Adipocyte (in vitro differentiated cells): ENCODE data around the gene ELOVL6.
A peak's percentile ranks its signal among the peaks of the same experiment; 100 is the strongest.
"Not testable (repeated sequence)": the region's sequence is repeated elsewhere in the genome, so short reads cannot be mapped to it uniquely, and the experiment has no call there.

ENCODE experiments used
- DNase-seq: peaks from one replicate; pipeline ENCODE4 v3.0.0-alpha.2; 2015; ENCODE audit warnings: low read depth
- H3K27me3 ChIP-seq: replicated peaks from 2 replicates; pipeline ENCODE4 v1.7.0; 2013; ENCODE audit warnings: mild to moderate bottlenecking, low read length, moderate library complexity; ENCODE audit not compliant: control insufficient read depth, insufficient read depth
- H3K36me3 ChIP-seq: 2 replicates; pipeline ENCODE4 v1.7.0; 2013; ENCODE audit warnings: low read length, mild to moderate bottlenecking, moderate library complexity; ENCODE audit not compliant: control insufficient read depth, insufficient read depth, severe bottlenecking
- H3K4me1 ChIP-seq: 2 replicates; pipeline ENCODE4 v1.7.0; 2013; ENCODE audit warnings: mild to moderate bottlenecking, low read length, moderate library complexity; ENCODE audit not compliant: control insufficient read depth, insufficient read depth
- H3K4me3 ChIP-seq: 2 replicates; pipeline ENCODE4 v1.7.0; 2013; ENCODE audit warnings: mild to moderate bottlenecking, low read length, moderate library complexity
- H3K9ac ChIP-seq: 2 replicates; pipeline ENCODE4 v1.7.0; 2013; ENCODE audit warnings: mild to moderate bottlenecking, low read length, moderate library complexity
- H3K9me3 ChIP-seq: 2 replicates; pipeline ENCODE4 v1.7.0; 2013; ENCODE audit warnings: mild to moderate bottlenecking, low read length, moderate library complexity; ENCODE audit not compliant: control insufficient read depth

Gene ELOVL6

GRCh38 chr4:110196871-110197528 lies 1.4 kb downstream of the ELOVL6 start:
- H3K4me3 ChIP-seq = peak overlapping the region; percentile 91
- peak overlapping the region; percentile 99 for H3K9ac ChIP-seq
- peak; percentile 78 for DNase-seq
- H3K27me3 ChIP-seq = no peaks in the 10 kb centered on the region
- H3K4me1 ChIP-seq = peaks cover 28% of the 10 kb centered on the region
- no peaks in the 10 kb centered on the region for H3K36me3 ChIP-seq
- no peaks in the 10 kb centered on the region for H3K9me3 ChIP-seq

DNA sequence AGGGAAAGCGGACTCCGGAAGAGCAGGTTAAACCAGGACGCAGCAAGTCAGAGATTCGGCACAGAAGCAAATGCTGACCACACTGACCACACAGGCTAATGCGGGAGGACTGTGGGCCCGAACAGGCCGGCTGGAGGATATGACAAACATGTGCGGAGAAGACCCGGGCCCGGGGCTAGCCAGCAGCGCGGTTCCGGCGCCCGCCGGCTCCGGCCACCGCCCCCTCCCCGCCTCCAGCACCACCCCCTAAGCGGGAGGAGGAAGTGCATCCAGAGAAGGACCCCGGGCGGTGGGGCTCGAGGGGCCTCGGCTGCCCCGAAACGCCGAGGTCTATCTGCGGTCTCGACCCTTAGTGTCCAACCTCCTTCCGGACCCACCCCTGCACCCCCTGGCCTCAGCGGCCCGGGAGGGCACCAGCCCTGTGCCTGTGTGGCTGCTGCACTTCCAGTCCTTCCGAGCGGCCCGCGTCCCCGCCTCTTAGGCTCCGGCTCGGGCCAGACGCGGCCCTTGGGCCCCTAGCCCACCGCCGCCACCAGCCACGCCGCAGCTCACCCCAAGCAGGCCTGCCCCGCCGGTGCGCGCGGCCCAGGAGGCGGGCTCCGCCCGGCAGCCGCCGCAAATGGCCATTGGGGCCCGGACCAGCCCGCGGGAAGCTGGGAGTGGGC lies 2.1 kb downstream of the ELOVL6 start:
- no peaks in the 10 kb centered on the region for H3K9me3 ChIP-seq
- H3K9ac ChIP-seq = peak overlapping the region; percentile 99
- peaks cover 4% of the 10 kb centered on the region for H3K36me3 ChIP-seq
- peak; percentile 54 for DNase-seq
- peaks cover 28% of the 10 kb centered on the region for H3K4me1 ChIP-seq
- H3K4me3 ChIP-seq = peak overlapping the region; percentile 91
- no peaks in the 10 kb centered on the region for H3K27me3 ChIP-seq

DNA sequence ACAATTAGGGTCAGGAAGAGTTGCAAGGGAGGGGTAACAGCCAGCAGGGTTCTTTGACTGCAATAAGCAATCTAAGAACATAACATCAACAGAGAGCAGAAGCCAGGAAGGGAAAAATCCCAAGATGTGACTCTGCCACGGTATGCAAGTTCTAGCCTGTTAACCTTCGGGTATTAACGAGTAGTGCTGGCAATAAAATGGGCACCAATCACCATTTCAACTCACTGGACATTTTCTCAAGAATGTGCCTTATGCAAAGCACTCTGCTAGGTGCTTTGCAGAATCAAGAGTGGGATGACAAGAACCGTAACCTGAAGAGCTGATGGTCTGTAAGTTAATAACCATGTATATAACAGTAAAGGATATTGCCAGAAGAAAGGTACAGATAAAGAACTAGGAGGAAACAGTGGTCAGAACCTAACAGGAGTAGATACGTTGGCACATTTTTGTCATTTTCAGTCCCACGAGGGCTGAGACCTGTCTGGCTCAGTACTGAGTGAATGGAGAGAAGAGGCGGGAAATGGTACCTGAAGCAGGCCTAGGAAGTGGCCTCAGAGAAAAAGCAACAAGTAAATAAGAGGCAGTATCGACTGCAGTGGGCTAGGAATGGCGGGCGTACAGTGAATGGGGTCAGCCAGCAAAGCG lies 2.7 kb downstream of the ELOVL6 start:
- peak; percentile 15 for DNase-seq
- peak overlapping the region; percentile 91 for H3K4me3 ChIP-seq
- no peaks in the 10 kb centered on the region for H3K9me3 ChIP-seq
- peak overlapping the region; percentile 99 for H3K9ac ChIP-seq
- H3K27me3 ChIP-seq = no peaks in the 10 kb centered on the region
- H3K4me1 ChIP-seq = peaks cover 28% of the 10 kb centered on the region
- peaks cover 8% of the 10 kb centered on the region for H3K36me3 ChIP-seq

GRCh38 chr4:110193822-110194761 lies 4.3 kb downstream of the ELOVL6 start:
- Histone ChIP-seq H3K9ac (peak overlapping the region; percentile 37), H3K9me3 (no peaks in the 10 kb centered on the region), H3K4me3 (peak overlapping the region; percentile 55), H3K27me3 (no peaks in the 10 kb centered on the region), H3K36me3 (peaks cover 9% of the 10 kb centered on the region), H3K4me1 (peaks cover 31% of the 10 kb centered on the region)
- peak; percentile 90 for DNase-seq

DNA sequence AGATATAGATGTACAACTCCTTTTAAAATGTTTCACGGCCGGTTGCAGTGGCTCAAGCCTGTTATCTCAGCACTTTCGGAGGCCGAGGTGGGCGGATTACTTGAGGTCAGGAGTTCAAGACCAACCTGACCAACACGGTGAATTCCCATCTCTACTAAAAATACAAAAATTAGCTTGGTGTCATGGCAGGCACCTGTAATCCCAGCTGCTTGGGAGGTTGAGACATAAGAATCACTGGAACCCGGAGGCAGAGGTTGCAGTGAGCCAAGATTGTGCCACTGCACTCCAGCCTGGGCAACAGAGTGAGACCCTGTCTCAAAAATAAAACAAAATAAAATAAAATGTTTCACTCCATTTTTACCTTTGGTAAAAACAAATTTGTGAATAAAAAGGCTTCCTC lies 5.1 kb downstream of the ELOVL6 start:
- not testable (repeated sequence) for H3K4me3 ChIP-seq, H3K9me3 ChIP-seq, H3K27me3 ChIP-seq, DNase-seq
- H3K36me3 ChIP-seq = peaks cover 18% of the 10 kb centered on the region
- H3K9ac ChIP-seq = peak overlapping the region; percentile 39
- peaks cover 29% of the 10 kb centered on the region for H3K4me1 ChIP-seq

DNA sequence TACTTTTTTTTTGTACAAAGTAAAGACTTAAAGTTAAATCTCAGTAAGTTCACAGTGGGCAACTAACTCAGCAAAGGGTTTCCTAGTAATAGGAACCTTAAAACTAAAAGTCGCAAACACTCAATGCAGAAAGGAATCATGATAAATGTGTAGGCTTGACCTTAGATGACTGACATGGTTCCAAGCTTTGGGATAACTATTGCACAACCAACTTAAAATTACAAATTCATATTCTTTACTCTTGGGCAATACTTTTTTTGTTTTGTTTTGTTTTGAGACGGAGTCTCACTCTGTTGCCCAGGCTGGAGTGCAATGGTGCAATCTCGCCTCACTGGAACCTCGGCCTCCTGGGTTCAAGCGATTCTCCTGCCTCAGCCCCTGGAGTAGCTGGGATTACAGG lies 8.2 kb downstream of the ELOVL6 start:
- peaks cover 23% of the 10 kb centered on the region for H3K4me1 ChIP-seq
- peaks cover 39% of the 10 kb centered on the region for H3K36me3 ChIP-seq
- no peaks in the 10 kb centered on the region for H3K27me3 ChIP-seq

DNA sequence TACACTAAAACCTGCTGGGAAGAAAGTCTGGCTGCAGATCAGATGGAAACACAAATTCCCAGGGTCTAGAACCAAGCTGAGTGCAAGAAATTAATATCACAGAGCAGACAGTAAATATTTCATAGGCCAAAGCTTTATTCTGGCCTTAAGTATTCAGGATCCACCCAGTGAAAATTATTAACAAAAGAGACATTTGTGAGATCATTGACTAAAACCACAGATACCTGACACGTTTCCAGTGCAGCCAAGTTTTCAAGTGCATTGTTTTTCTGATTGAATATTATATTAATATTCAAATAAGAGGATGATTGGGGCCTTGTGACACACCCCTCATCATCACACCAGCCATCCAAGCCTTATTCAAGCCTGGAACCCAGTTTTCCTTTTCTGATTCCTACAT lies 10.3 kb downstream of the ELOVL6 start:
- Histone ChIP-seq H3K27me3 (no peaks in the 10 kb centered on the region), H3K36me3 (peaks cover 46% of the 10 kb centered on the region), H3K4me3 (no peak overlapping the region), H3K9ac (no peak overlapping the region), H3K4me1 (peaks cover 19% of the 10 kb centered on the region), H3K9me3 (no peaks in the 10 kb centered on the region)
- DNase-seq = no peak

More for the DNA sequence above, 8.2 kb downstream of the ELOVL6 start:
- Histone ChIP-seq H3K9me3 (no peaks in the 10 kb centered on the region), H3K9ac (no peak overlapping the region), H3K4me3 (no peak overlapping the region)
- DNase-seq = peak; percentile 71

GRCh38 chr4:110184791-110185155 lies 13.6 kb downstream of the ELOVL6 start:
- Histone ChIP-seq H3K27me3 (no peaks in the 10 kb centered on the region), H3K4me3 (no peak overlapping the region), H3K9ac (no peak overlapping the region), H3K36me3 (peaks cover 46% of the 10 kb centered on the region), H3K4me1 (peaks cover 10% of the 10 kb centered on the region), H3K9me3 (no peaks in the 10 kb centered on the region)
- DNase-seq = no peak

DNA sequence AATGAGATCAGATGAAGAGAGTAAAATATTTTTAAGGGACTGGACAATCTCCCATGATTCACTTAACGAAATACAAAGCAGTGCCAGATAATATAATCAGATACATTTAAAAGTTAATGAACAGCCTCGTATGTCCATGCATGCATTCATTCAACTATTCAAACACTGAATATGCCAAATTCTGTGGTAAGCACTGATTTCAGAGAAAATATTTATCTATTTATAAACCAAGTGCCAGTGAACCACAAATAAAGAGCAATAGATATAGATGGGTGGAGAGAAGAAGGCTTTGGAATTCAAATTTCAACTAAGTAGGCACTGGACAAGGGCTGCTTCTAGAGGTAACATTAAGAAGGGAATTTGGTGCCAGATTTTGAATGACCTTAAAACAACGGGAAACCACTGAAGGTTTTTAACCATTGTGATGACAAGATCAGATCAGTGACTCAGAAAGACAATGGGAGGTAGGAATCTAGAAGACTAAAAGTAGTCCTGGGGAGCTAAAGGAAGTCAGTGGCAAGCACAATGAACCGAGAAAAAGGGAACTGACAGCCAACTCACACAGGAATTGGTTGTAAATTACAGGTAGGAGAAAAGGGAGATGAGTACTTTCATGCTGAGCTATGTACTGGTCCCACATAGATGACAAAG lies 14.2 kb downstream of the ELOVL6 start:
- H3K9ac ChIP-seq = no peak overlapping the region
- H3K27me3 ChIP-seq = no peaks in the 10 kb centered on the region
- peaks cover 46% of the 10 kb centered on the region for H3K36me3 ChIP-seq
- H3K9me3 ChIP-seq = no peaks in the 10 kb centered on the region
- no peak for DNase-seq
- H3K4me3 ChIP-seq = no peak overlapping the region
- peaks cover 10% of the 10 kb centered on the region for H3K4me1 ChIP-seq

- Histone ChIP-seq H3K4me3 (no peak overlapping the region), H3K9me3 (no peaks in the 10 kb centered on the region), H3K9ac (no peak overlapping the region), H3K4me1 (peaks cover 10% of the 10 kb centered on the region), H3K27me3 (no peaks in the 10 kb centered on the region), H3K36me3 (peaks cover 42% of the 10 kb centered on the region)
- DNase-seq = no peak
These were observed 14.8 kb downstream of the ELOVL6 start for GRCh38 chr4:110183643-110184042.
